ENCODE data around the gene HAO1.
"Not testable (repeated sequence)": the region's sequence is repeated elsewhere in the genome, so short reads cannot be mapped to it uniquely, and the experiment has no call there.

Gene HAO1

DNA sequence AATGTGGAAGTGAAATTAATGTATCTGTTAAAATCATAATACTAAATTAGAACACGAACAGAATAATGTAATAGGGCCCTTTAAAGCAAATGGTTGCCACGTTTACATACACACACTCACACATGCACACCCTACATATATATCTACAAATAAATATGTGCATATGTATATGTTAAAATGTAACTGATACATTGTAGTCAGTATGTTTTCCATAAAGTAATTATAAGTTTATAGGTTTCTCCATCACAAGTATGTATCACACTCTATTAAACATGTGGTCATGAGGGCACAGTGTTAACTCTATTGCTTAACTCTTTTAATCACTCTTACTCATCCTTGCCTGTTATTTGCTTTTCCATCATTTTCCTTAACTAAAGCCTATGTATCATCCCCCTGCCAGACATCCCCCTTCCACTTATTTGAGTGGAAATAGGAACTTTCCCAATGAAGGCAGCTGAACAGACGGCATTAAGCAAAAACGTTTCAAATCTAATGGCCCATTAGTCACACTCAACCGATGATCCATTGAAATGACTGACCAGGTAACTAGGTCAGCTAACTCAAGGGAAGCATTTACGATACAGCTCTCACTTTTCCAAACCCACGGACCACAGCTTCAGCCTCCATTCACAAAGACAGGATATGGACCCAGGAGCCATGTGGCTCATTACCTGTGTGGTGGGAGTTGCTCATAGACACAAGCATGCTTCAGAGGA is 89.3 kb downstream of the HAO1 start:
- no peak for DNase-seq

DNA sequence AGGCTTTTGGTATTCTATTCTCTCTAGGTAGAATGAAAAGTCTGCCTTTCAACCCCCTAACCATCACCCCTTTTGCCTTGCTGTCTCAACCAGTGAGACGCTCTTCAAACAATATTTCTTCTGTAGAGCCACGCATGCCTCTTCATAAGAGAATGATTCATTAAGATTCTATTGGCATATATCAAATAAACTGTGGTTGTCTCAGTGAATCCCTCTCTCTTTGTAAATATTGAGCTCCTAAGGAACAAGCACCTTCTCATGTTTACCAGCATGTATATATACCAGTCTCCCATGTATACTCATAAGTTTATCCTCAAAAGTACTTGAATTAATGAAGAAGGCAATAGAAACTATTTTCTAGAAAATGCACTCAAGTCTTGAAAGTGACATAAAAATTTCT is 90.6 kb downstream of the HAO1 start:
- no peak for DNase-seq

DNA sequence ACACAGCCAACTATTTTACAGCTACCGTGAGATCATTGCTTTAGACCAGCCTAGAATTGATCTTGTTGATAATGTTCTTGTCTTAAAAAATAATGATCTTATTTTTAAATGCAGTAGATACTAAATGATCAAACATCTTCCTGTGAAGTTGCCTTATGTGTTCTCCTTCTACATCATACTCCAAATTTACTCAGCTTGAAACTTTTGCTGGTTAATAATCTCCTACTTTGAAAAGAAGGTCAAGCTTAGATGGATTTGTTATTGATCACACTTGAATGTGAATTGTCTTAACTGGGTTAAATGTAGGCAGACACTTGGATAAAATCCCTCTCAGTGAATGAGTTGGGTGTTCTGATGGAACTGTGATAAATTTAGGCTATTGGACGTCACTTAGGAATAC is 91.9 kb downstream of the HAO1 start:
- DNase-seq, result no peak

DNA sequence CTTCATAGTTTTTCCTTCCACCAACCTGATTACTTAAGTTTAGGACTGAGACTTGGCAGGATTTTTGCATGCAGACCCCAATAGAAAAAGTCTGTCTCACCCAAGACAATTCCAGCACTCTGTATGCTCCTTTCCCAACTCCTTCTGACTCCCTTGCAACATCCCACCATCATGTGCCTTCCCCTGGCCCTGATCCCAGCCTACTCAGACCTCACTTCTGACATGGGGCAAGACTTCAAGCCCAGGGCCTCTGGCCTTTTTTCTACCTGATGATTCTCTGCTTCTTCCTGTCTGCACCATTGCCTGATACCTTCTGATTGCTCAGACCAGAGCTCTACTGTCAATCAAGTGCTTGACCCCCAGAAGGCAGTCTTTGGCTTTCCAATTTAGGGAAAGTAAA is 96.6 kb downstream of the HAO1 start:
- DNase-seq, result no peak

DNA sequence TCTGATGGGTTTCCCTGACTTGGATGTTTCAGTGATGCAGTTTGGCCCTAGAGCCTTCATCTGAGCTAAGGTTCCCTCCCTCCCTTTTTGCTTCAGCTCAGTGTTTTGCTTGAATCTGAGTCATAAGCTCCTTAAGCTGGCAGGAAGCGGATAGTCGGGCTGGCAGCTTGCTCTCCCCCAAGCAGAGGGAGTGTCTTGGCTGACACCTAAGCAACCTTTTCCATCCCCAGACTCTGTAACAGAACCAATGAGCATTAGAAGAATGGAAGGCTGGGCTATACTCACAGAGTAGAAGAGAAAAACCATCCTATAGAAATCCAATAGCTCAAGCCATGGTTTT is 98.3 kb downstream of the HAO1 start:
- DNase-seq, result no peak

DNA sequence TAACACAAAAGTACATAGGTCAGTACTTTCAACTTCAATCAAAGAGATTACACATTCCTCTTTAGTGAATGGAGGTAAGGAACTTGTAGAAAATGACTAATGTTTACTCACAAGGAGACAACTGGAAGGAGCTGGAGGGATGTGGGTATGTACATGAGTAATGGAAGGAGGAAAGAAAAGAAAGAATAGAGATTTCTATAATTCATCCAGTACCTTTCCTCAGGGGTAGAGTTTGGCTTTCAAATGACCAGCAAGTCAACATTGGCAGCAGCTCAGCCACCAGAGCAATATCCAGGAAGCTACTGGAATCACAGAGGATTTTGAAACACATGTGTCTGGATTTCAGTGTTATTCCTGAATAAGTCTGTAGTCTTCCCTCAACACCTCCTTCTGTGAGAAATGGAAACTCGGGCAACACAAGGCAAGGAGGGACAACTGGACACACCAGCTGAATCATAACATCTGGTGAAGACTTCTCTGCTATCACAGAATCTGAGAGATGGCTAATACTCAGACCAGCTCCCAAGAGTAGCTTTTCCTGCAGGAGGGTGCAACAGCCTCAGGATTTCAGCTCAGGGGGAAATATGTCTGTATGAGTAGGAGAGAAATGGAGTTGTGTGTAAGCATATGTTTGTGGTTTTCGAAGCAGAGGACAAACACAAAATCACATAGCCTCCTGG is 98.8 kb downstream of the HAO1 start:
- no peak for DNase-seq

DNA sequence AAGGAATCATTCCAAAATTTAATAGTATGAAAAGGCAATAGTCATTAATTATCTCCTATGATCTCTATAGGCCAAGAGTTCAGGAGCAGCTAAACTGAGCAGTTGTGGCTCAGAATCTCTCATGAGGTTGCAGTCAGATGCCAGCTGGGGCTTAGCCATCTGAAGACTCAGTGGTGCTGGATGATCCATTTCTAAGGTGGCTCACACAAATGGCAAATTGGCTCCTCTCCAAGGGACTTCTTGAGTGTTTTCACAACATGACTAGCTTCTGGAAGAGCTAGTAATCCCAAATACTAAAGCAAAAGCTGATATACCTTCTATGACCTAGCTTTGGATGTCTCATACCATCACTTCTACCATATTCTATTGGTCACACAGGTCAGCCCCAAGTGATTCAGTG is 104.2 kb downstream of the HAO1 start:
- DNase-seq, result no peak

DNA sequence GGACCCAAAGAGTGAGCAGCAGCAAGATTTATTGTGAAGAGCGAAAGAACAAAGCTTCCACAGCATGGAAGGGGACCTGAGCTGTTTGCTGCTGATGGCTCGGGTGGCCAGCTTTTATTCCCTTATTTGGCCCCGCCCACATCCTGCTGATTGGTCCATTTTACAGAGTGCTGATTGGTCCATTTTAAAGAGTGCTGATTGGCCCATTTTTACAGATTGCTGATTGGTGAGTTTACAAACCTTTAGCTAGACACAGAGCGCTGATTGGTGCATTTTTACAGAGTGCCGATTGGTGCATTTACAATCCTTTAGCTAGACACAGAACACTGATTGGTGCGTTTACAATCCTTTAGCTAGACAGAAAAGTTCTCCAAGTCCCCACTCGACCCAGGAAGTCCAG is 105.8 kb downstream of the HAO1 start:
- DNase-seq, result not testable (repeated sequence)
